Thymus (tissue), 11 donors: ENCODE measurements around the gene PCDH12. TPM values are rescaled to one million over a fixed set of nuclear protein-coding genes. Genes with fewer than 3 reads are reported as not detected.

Experiments
- DNase-seq, 9 donors: peaks; one replicate each; pipeline ENCODE4 v3.0.0-alpha.2; 2013; ENCODE audit warnings: low spot score in 9 of 9, low read depth in 6 of 9, missing footprints in 1 of 9
- H3K27ac ChIP-seq, 2 donors: one replicate each; pipeline ENCODE4 v1.5.1; 2013; ENCODE audit warnings: control low read depth in 1 of 2, low read depth in 1 of 2, low read length in 1 of 2, mild to moderate bottlenecking in 1 of 2, moderate library complexity in 1 of 2
- H3K27me3 ChIP-seq, 2 donors: one replicate each; pipeline ENCODE4 v1.5.1; 2013; ENCODE audit warnings: low read length in 1 of 2; ENCODE audit not compliant: control insufficient read depth in 2 of 2, insufficient read depth in 1 of 2
- H3K36me3 ChIP-seq, 2 donors: one replicate each; pipeline ENCODE4 v1.5.1; 2013; ENCODE audit warnings: low read length in 1 of 2, mild to moderate bottlenecking in 1 of 2, moderate library complexity in 1 of 2; ENCODE audit not compliant: control insufficient read depth in 2 of 2, insufficient read depth in 2 of 2
- H3K4me1 ChIP-seq, 2 donors: one replicate each; pipeline ENCODE4 v1.5.1; 2013; ENCODE audit warnings: low read length in 2 of 2; ENCODE audit not compliant: control insufficient read depth in 2 of 2, insufficient read depth in 2 of 2
- H3K4me3 ChIP-seq, 2 donors: one replicate each; pipeline ENCODE4 v1.5.1; 2013; ENCODE audit warnings: low read length in 2 of 2, control low read depth in 1 of 2, mild to moderate bottlenecking in 1 of 2
- H3K9me3 ChIP-seq, 2 donors: one replicate each; pipeline ENCODE4 v1.5.1; 2013; ENCODE audit warnings: low read length in 1 of 2, mild to moderate bottlenecking in 1 of 2; ENCODE audit not compliant: control insufficient read depth in 2 of 2, insufficient read depth in 1 of 2
- WGBS: extraction: QIAGEN DNeasy Blood & Tissue Kit; methylation state at CpG from one replicate; pipeline ENCODE4 v1.1.7; 2013; 5-methylcytosine and 5-hydroxymethylcytosine counted together
- polyA plus RNA-seq: library from polyadenylated mRNA; stranded (reverse); fragments of 200-250 nt; gene quantifications from one replicate; pipeline ENCODE4 v1.2.3, GENCODE V29; 2013
- total RNA-seq: library from RNA; stranded (reverse); fragments of 120-200 nt; gene quantifications from one replicate; pipeline ENCODE4 v1.2.4, GENCODE V29; 2013
- donor health status: healthy.

Gene PCDH12
- total and polyA plus RNA-seq, 2 donors: 0.52 to 3.4 TPM

DNA sequence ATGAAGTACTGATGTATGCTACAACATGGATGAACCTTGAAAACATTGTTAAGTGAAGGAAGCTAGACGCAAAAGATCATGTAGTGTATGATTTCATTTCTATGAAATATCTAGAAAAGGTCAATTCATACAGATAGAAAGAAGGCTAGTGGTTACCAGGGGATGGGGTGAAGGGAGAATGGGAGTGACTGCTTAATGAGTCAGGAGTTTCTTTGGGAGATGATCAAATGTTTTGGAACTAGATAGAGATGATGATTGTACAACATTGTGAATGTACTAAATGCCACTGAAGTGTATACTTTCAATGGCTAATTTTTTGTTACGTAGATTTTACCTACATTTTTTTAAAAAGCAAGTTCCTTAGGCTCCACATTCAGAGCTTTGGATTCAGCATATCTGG, 49.2 kb downstream of the PCDH12 start:
- 98% methylated on average over 2 of the region's 2 CpGs for WGBS

DNA sequence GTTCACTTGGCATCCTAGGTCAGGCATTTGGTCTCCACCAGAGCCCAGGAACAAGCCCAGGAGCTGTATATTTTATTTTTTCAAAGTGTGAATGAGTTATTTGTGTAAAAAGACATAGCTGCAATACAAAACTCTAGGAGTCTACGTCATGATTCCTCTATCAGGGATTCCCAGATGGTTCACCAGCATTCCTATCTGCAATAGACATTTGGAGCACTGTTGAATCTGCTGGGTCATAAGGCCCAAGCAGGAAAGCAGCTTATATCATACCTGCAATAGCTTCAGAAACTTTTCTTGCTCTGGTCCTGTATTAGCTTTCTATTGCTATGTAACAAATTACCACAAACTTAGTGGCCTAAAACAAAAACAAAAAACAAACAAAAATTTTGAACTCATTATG, 51.0 kb downstream of the PCDH12 start:
- no peak for DNase-seq
- Histone ChIP-seq H3K9me3 (no peaks in the 10 kb centered on the region), H3K27me3 (peaks cover 2 to 15% of the 10 kb centered on the region in 2 donors), H3K27ac (no peak overlapping the region), H3K36me3 (no peaks in the 10 kb centered on the region), H3K4me3 (no peak overlapping the region), H3K4me1 (no peaks in the 10 kb centered on the region)
- WGBS: 0% methylated on average over 1 of the region's 1 CpG

More for the DNA sequence above, 49.2 kb downstream of the PCDH12 start:
- no peaks in the 10 kb centered on the region for H3K9me3 ChIP-seq
- H3K27ac ChIP-seq: no peak overlapping the region
- DNase-seq: no peak
- no peaks in the 10 kb centered on the region for H3K36me3 ChIP-seq
- H3K27me3 ChIP-seq: peaks cover 11 to 29% of the 10 kb centered on the region in 2 donors
- no peak overlapping the region for H3K4me3 ChIP-seq
- H3K4me1 ChIP-seq: peaks cover 0 to 4% of the 10 kb centered on the region in 2 donors

DNA sequence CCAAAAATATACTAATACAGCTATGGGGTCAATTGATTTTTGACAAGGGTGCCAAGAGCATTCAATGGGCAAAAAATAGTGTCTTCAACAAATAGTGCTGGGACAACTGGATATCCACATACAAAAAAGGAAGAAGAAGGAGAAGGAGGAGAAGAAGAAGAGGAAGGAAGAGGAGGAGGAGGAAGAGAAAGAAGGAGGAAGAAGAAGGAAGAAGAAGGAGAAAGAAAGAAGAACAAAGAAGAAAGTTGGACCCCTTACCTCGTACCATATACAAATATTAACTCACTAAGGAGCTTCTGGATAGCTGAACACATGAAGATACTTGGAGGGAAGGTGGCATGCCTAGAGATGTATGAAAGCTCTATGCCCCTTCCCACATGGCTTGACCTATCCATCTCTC, 51.5 kb downstream of the PCDH12 start:
- Histone ChIP-seq H3K27ac (no peak overlapping the region), H3K9me3 (no peaks in the 10 kb centered on the region), H3K4me3 (no peak overlapping the region), H3K27me3 (peaks cover 2 to 13% of the 10 kb centered on the region in 2 donors), H3K36me3 (no peaks in the 10 kb centered on the region), H3K4me1 (no peaks in the 10 kb centered on the region)
- DNase-seq: no peak
- WGBS: 49% methylated on average over 1 of the region's 1 CpG

DNA sequence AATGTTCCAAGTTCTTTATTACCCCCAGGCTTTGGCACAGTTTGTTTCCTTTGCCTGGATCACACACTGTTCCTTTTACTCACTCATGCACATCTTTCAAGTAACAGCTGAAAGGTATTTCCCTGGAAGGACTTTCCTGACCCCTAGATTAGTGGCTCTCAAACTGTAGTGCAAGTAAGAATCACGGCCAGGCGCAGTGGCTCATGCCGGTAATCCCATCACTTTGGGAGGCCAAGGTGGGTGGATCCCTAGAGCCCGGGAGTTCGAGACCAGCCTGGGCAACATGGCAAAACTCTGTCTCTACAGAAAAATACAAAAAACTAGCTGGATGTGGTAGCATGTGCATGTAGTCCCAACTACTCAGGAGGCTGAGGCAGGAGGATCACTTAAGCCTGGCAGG, 53.5 kb downstream of the PCDH12 start:
- Histone ChIP-seq H3K4me3 (no peak overlapping the region), H3K27ac (no peak overlapping the region), H3K4me1 (no peaks in the 10 kb centered on the region), H3K36me3 (no peaks in the 10 kb centered on the region), H3K9me3 (no peaks in the 10 kb centered on the region), H3K27me3 (peaks cover 0 to 5% of the 10 kb centered on the region in 2 donors)
- no peak for DNase-seq
- WGBS: 93% methylated on average over 5 of the region's 5 CpGs

DNA sequence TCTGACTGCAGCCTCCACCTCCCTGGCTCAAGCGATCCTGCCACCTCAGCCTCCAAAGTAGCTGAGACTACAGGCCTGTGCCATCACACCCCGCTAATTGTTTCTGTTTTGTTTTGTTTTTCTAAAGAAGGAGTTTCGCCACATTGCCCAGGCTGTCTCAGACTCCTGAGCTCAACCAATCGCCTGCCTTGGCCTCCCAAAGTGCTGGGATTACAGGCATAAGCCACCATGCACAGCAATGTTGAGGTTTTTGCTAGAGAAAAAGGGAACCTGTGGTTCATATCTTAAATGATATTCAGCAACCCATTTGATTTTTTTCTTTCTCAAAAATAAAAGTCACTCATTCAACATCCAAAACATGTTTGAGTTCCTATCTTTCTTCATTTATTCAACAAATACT, 54.7 kb downstream of the PCDH12 start:
- H3K27ac ChIP-seq: no peak overlapping the region

DNA sequence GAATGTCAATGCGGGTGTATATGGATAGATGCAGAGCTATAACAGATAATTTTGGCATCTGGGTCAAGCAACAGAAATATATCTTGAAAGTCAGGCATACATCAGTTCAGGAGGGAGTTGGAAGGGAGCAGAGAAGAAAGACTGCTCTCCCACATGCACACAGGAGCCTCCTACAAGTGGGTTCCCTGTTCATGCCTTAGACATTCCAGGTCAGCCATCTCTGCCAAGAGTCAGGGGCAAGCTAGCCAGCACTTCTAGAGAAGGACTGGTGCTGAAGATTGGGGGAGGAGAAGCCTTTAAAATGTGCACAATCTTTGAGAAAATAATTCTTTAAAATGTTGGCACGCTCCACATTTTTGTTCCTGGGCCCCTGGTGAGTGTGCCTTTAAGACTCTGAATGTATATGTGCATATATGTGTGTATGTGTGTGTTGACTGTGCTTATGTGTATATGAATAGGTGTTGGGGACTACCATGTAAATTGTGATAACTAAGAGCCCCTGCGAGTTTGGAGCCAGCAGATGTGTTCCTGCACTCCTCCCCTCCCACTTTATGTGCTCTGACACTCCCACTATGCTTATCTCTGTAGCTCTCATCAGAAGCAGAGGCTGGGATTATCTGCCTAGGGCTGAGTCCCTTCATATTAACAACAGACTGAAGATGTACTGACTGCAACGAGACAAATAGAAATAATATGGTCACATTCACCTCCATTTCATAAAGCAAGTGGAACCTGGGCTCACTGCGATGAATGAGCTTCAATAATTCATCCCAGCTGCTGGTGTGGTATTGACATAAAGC, 55.8 kb downstream of the PCDH12 start:
- 82% methylated on average over 5 of the region's 5 CpGs for WGBS
- Histone ChIP-seq H3K9me3 (no peaks in the 10 kb centered on the region), H3K27ac (no peak overlapping the region), H3K27me3 (peaks cover 0 to 3% of the 10 kb centered on the region in 2 donors), H3K4me1 (no peaks in the 10 kb centered on the region), H3K4me3 (no peak overlapping the region), H3K36me3 (no peaks in the 10 kb centered on the region)
- DNase-seq: no peak

More for the DNA sequence above, 54.7 kb downstream of the PCDH12 start:
- 48% methylated on average over 4 of the region's 4 CpGs for WGBS
- no peak overlapping the region for H3K4me3 ChIP-seq
- H3K4me1 ChIP-seq: no peaks in the 10 kb centered on the region
- H3K27me3 ChIP-seq: peaks cover 0 to 3% of the 10 kb centered on the region in 2 donors
- no peaks in the 10 kb centered on the region for H3K36me3 ChIP-seq
- no peak for DNase-seq
- no peaks in the 10 kb centered on the region for H3K9me3 ChIP-seq

DNA sequence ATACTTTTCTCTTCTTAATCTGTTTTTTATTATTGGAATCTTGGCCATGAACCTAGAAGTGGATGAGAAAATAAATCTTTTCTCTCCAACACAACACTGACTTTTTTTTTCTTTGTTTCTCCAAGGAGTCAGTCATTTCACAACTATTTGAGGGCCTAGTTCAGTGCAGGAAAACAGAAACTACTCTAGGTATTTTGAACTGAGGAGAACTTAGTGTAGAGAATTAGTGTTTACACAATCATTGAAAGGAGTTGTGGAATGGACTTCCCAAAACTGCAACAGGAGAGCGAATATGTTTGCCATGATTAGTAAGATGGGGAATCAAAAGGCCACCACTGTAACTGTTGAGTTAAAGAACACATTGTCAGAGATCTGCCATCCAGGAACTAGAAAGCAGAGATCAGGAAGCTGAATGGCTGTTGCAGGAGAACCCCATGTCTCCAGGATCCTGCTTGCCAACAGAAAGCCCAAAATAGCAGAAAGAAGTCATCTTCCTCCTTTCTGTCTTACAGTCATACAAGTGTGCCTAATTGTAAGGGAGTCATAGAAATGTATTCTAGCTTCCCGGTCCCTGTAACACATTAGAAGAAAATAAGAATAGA, 59.5 kb downstream of the PCDH12 start:
- Histone ChIP-seq H3K4me3 (no peak overlapping the region), H3K9me3 (no peaks in the 10 kb centered on the region), H3K36me3 (no peaks in the 10 kb centered on the region), H3K27ac (no peak overlapping the region), H3K27me3 (peaks cover 0 to 3% of the 10 kb centered on the region in 2 donors), H3K4me1 (no peaks in the 10 kb centered on the region)
- WGBS: 92% methylated on average over 2 of the region's 2 CpGs
- no peak for DNase-seq

DNA sequence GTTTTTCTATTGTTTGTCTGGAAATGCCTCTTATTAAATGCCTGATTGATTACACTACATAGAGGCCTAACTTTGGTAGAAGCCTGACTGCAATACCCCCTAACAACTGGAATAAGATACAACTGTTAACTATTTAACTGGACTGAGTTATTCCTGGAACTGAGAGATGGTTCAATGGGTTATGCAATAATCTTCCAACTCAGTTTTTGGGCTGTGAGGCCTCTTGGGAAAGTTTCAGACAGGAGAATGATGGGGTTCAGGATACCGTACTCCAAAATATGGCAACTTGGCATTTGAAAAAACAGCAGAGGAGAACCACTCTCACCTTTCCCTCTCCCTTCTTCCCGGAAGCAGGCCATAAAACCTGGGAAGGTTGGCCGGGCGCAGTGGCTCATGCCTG, 60.6 kb downstream of the PCDH12 start:
- Histone ChIP-seq H3K4me3 (no peak overlapping the region), H3K4me1 (no peaks in the 10 kb centered on the region), H3K36me3 (no peaks in the 10 kb centered on the region), H3K9me3 (no peaks in the 10 kb centered on the region), H3K27ac (no peak overlapping the region), H3K27me3 (no peaks in the 10 kb centered on the region)
- DNase-seq: no peak
- WGBS: 98% methylated on average over 4 of the region's 4 CpGs
